Measurements from ENCODE around the gene TRAPPC2L.

The TRAPPC2L gene

DNA sequence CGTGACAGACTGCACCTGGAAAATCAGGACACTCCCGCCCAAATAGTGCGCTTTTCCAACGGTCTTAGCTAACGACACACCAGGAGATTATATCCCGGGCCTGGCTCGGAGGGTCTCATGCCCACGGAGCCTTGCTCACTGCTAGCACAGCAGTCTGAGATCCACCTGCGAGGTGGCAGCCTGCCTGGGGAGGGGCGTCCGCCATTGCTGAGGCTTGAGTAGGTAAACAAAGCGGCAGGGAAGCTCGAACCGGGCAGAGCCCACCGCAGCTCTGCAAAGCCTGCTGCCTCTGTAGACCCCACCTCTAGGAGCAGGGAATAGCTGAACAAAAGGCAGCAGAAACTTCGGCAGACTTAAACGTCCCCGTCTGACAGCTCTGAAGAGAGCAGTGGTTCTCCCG is 5.3 kb upstream of the TRAPPC2L start:
- H3K27me3 ChIP-seq = no peaks in the 10 kb centered on the region
- H3K4me1 ChIP-seq = no peaks in the 10 kb centered on the region
- H3K36me3 ChIP-seq = no peaks in the 10 kb centered on the region
- no peak for DNase-seq
- H3K4me3 ChIP-seq (ENCODE audit: low read depth, low read length) = no peak overlapping the region
- H3K9me3 ChIP-seq = no peaks in the 10 kb centered on the region
- TF ChIP-seq, protein P1, sequence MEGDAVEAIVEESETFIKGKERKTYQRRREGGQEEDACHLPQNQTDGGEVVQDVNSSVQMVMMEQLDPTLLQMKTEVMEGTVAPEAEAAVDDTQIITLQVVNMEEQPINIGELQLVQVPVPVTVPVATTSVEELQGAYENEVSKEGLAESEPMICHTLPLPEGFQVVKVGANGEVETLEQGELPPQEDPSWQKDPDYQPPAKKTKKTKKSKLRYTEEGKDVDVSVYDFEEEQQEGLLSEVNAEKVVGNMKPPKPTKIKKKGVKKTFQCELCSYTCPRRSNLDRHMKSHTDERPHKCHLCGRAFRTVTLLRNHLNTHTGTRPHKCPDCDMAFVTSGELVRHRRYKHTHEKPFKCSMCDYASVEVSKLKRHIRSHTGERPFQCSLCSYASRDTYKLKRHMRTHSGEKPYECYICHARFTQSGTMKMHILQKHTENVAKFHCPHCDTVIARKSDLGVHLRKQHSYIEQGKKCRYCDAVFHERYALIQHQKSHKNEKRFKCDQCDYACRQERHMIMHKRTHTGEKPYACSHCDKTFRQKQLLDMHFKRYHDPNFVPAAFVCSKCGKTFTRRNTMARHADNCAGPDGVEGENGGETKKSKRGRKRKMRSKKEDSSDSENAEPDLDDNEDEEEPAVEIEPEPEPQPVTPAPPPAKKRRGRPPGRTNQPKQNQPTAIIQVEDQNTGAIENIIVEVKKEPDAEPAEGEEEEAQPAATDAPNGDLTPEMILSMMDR (IDR thresholded peaks at IDR 0.05; ENCODE audit: low read depth, low read length) = no peak

- no peaks in the 10 kb centered on the region; the same call in 1 of the 2 replicates for H3K36me3 ChIP-seq
- TF ChIP-seq, protein P1 (IDR thresholded peaks at IDR 0.05; ENCODE audit: low read depth, low read length) = no peak
- H3K9me3 ChIP-seq = no peaks in the 10 kb centered on the region
- no peak for DNase-seq
- peaks cover 3% of the 10 kb centered on the region; the same call in 1 of the 2 replicates for H3K4me1 ChIP-seq
- no peaks in the 10 kb centered on the region for H3K27me3 ChIP-seq
- no peak overlapping the region for H3K4me3 ChIP-seq (ENCODE audit: low read depth, low read length)
Measured at GRCh38 chr16:88853325-88853941, 3.5 kb upstream of the TRAPPC2L start.

DNA sequence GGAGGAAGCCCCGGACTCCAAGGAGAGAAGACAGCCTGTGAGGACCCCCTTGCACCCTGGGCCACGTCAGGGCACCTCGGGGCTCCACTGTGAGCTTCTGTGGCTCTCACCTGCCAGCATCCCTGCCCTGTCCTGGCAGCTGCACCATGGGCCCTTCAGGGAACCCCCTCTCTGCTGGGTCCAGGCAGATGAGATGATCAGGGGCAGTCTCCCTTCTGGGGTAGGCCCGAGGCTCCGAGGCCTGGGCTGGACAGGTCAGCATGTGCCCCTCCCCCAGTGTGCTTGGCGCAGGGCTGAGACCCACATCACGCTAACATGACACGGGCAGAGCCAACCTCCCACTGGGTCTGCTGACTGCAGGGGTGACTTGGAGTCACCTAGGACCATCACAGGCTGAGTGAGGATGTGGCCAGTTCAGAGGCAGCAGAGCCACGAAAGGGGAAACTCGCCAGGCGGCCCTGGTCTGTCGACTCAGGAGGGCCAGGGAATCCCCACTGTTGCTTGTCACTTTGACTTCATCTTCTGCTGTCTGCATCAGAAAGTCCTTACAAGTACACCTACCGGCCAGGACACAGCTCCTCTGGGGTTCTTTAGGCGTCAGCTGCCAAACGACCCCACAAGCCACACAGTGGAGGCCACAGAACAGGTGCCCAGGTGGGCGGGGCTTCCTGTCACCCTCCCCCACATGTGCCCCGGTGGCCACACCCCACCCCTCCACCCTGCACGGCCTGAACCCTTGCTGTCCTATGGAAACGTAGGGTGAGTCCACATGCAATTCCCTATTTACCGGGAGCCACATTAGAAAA is 2.4 kb upstream of the TRAPPC2L start:
- TF ChIP-seq, protein P1 (IDR thresholded peaks at IDR 0.05; ENCODE audit: low read depth, low read length) = no peak
- no peak overlapping the region for H3K4me3 ChIP-seq (ENCODE audit: low read depth, low read length)
- no peaks in the 10 kb centered on the region for H3K27me3 ChIP-seq
- peaks cover 3% of the 10 kb centered on the region; the same call in 1 of the 2 replicates for H3K4me1 ChIP-seq
- H3K36me3 ChIP-seq = no peaks in the 10 kb centered on the region; the same call in none of the 2 replicates
- no peaks in the 10 kb centered on the region for H3K9me3 ChIP-seq
- DNase-seq = no peak

DNA sequence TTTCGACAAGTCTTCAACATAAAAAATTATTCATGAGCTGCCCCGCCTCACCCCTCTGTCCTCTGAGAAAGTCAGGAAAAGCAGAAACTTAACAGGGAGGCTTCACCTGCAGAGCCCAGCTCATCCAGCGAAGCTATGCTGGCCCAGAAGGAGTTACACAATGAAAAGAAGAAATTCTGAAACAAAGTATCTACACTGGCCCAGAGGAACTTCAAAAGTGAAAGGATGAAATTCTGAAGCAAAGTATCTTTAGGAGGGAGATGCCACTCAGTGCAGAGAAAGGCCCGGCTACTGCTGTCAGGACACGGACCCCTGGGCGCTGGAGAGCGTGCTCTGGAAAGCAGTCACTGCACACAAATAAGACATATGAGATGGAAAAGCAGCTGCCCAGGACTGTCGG is 1.8 kb upstream of the TRAPPC2L start:
- Histone ChIP-seq H3K9me3 (no peaks in the 10 kb centered on the region), H3K4me3 (ENCODE audit: low read depth, low read length) (no peak overlapping the region), H3K4me1 (peaks cover 3% of the 10 kb centered on the region; the same call in 1 of the 2 replicates), H3K27me3 (no peaks in the 10 kb centered on the region), H3K36me3 (no peaks in the 10 kb centered on the region; the same call in none of the 2 replicates)
- TF ChIP-seq, protein P1 (IDR thresholded peaks at IDR 0.05; ENCODE audit: low read depth, low read length) = no peak
- DNase-seq = no peak

GRCh38 chr16:88855736-88856121 is 1.2 kb upstream of the TRAPPC2L start:
- DNase-seq = no peak

More at GRCh38 chr16:88855736-88856121, 1.2 kb upstream of the TRAPPC2L start:
- peaks cover 3% of the 10 kb centered on the region; the same call in 1 of the 2 replicates for H3K4me1 ChIP-seq
- H3K27me3 ChIP-seq = no peaks in the 10 kb centered on the region
- peak overlapping the region; percentile 53; the same call in 1 of the 2 replicates for H3K4me3 ChIP-seq (ENCODE audit: low read depth, low read length)
- TF ChIP-seq, protein P1 (IDR thresholded peaks at IDR 0.05; ENCODE audit: low read depth, low read length) = no peak
- H3K36me3 ChIP-seq = peaks cover 3% of the 10 kb centered on the region
- no peaks in the 10 kb centered on the region for H3K9me3 ChIP-seq
